HCT116 (cell line): Measurements from ENCODE around the gene DGKG. TPM values are rescaled to one million over a fixed set of nuclear protein-coding genes. Genes with fewer than 3 reads are reported as not detected.

Source experiments
- ATAC-seq: fragments of 200-7000 bp; cut with Tn5 transposase; 2 replicates; pipeline ENCODE4 v1.9.1; 2020; ENCODE audit warnings: mild to moderate bottlenecking, moderate library complexity
- BruUV-seq: library from RNA; stranded (reverse); fragments of 400-500 nt; replicated peaks from 2 replicates; lab custom pipeline; 2021; lab: Mats Ljungman, UMichigan
- CTCF ChIA-PET: fragments of 300-600 bp; sonication (Branson Sonifier 250); formaldehyde crosslinking; loops from one replicate; lab custom pipeline; 2021; ENCODE audit warnings: antibody characterized with exemption; lab: Charles Lee
- POLR2A ChIA-PET: fragments of 300-600, 350-600 bp; sonication (Branson Sonifier 250); formaldehyde crosslinking; loops from one replicate; lab custom pipeline; 2021; ENCODE audit warnings: antibody characterized with exemption; lab: Charles Lee
- RAD21 ChIA-PET, 2 experiments: fragments of 300-600 bp; sonication (Branson Sonifier 250); formaldehyde crosslinking; loops; one replicate each; lab custom pipeline; 2023; ENCODE audit warnings: low total read pairs in 2 of 2; ENCODE audit not compliant: uncharacterized antibody in 2 of 2, unreplicated experiment in 2 of 2, low non-redundant PET in 1 of 2; lab: Charles Lee
- DNase-seq: peaks from one replicate; pipeline ENCODE4 v3.0.0-alpha.2; 2010; ENCODE audit warnings: low read depth, low spot score
- H2AFZ ChIP-seq: fragments of 200-600 bp; shearing (Covaris generic), sonication (generic); 2 replicates; pipeline ENCODE4 v1.6.1; 2017; ENCODE audit warnings: low read depth, mixed run types, mixed read lengths, antibody characterized with exemption, low read length; ENCODE audit not compliant: poor library complexity, severe bottlenecking
- H3K27ac ChIP-seq: 2 replicates; pipeline ENCODE4 v1.5.1; 2012; ENCODE audit warnings: low read depth, low read length
- H3K27me3 ChIP-seq: fragments of 200-600 bp; sonication (generic); 2 replicates; pipeline ENCODE4 v1.6.1; 2016; ENCODE audit warnings: mixed run types, low read length, mixed read lengths; ENCODE audit not compliant: insufficient read depth
- H3K36me3 ChIP-seq, 2 experiments: fragments of 200-500 bp in 1 of 2; fragments of 200-600 bp in 1 of 2; sonication (Bioruptor generic) in 1 of 2; sonication (generic) in 1 of 2; 2 replicates each; pipeline versions ENCODE4 v1.5.1 to v1.6.1; 2014 to 2016; ENCODE audit warnings: low read length in 2 of 2, inconsistent platforms in 1 of 2, mixed read lengths in 1 of 2, mixed run types in 1 of 2; ENCODE audit not compliant: insufficient read depth in 2 of 2, control insufficient read depth in 1 of 2
- H3K4me1 ChIP-seq, 2 experiments: fragments of 200-600 bp in 1 of 2; sonication (generic) in 1 of 2; 2 replicates each; pipeline versions ENCODE4 v1.5.1 to v1.6.1; 2012 to 2017; ENCODE audit warnings: low read length in 2 of 2, inconsistent platforms in 1 of 2, mild to moderate bottlenecking in 1 of 2, mixed read lengths in 1 of 2, mixed run types in 1 of 2, moderate library complexity in 1 of 2; ENCODE audit not compliant: insufficient read depth in 2 of 2, control insufficient read depth in 1 of 2
- H3K4me2 ChIP-seq: fragments of 200-600 bp; sonication (generic); 2 replicates; pipeline ENCODE4 v1.6.1; 2017; ENCODE audit warnings: mixed run types, low read length, mixed read lengths
- H3K4me3 ChIP-seq, 2 experiments: fragments of 200-600 bp in 1 of 2; sonication (generic) in 1 of 2; replicated peaks in 1 of 2; 2 replicates each; pipeline ENCODE4 v1.5.1; 2011 to 2016; ENCODE audit warnings: low read length in 2 of 2, control low read depth in 1 of 2, low read depth in 1 of 2, mild to moderate bottlenecking in 1 of 2, mixed read lengths in 1 of 2, mixed run types in 1 of 2
- H3K79me2 ChIP-seq: fragments of 200-600 bp; sonication (generic); 2 replicates; pipeline ENCODE4 v1.6.1; 2017; ENCODE audit warnings: mild to moderate bottlenecking, mixed run types, low read length, moderate library complexity, mixed read lengths; ENCODE audit not compliant: insufficient read depth
- H3K9ac ChIP-seq: fragments of 200-600 bp; sonication (generic); 2 replicates; pipeline ENCODE4 v1.6.1; 2016; ENCODE audit warnings: low read length, mixed read lengths
- H3K9me2 ChIP-seq: fragments of 200-600 bp; sonication (generic), shearing (Covaris generic); 2 replicates; pipeline ENCODE4 v1.6.1; 2017; ENCODE audit warnings: mixed run types, mild to moderate bottlenecking, moderate library complexity; ENCODE audit not compliant: insufficient read depth
- H3K9me3 ChIP-seq, 2 experiments: fragments of 200-500 bp in 1 of 2; fragments of 200-600 bp in 1 of 2; sonication (Bioruptor generic) in 1 of 2; sonication (generic) in 1 of 2; 2 replicates each; pipeline ENCODE4 v1.6.1; 2014 to 2017; ENCODE audit warnings: low read length in 2 of 2, mixed read lengths in 2 of 2, inconsistent platforms in 1 of 2, low read depth in 1 of 2, mild to moderate bottlenecking in 1 of 2, mixed run types in 1 of 2, moderate library complexity in 1 of 2; ENCODE audit not compliant: control insufficient read depth in 1 of 2, insufficient read depth in 1 of 2
- H4K20me1 ChIP-seq: fragments of 200-600 bp; sonication (generic), shearing (Covaris generic); 2 replicates; pipeline ENCODE4 v1.6.1; 2017; ENCODE audit warnings: mixed run types, mild to moderate bottlenecking, moderate library complexity; ENCODE audit not compliant: insufficient read depth
- ELF1 ChIP-seq: IDR thresholded peaks from 2 replicates; pipeline ENCODE4 v1.6.1; 2012; ENCODE audit warnings: low read depth, borderline replicate concordance
- EZH2 ChIP-seq: fragments of 200-600 bp; sonication (generic); IDR thresholded peaks from 2 replicates; pipeline ENCODE4 v1.6.1; 2017; ENCODE audit warnings: antibody characterized with exemption, mixed run types
- EZH2phosphoT487 ChIP-seq: fragments of 200-600 bp; IDR thresholded peaks from 2 replicates; pipeline ENCODE4 v1.6.1; 2018; ENCODE audit warnings: antibody characterized with exemption, borderline replicate concordance
- JUND ChIP-seq: IDR thresholded peaks from 2 replicates; pipeline ENCODE4 v1.6.1; 2012
- POLR2A ChIP-seq: IDR thresholded peaks from 2 replicates; pipeline ENCODE4 v1.7.0; 2011; ENCODE audit warnings: borderline replicate concordance; ENCODE audit not compliant: insufficient read depth, insufficient read length; ENCODE audit errors: extremely low read depth
- POLR2AphosphoS5 ChIP-seq: IDR thresholded peaks from 2 replicates; pipeline ENCODE4 v1.6.1; 2011; ENCODE audit warnings: mild to moderate bottlenecking, low read depth, low read length, moderate library complexity
- SP1 ChIP-seq: IDR thresholded peaks from 2 replicates; pipeline ENCODE4 v1.6.1; 2012; ENCODE audit warnings: low read depth
- SRF ChIP-seq: IDR thresholded peaks from 2 replicates; pipeline ENCODE4 v1.6.1; 2012; ENCODE audit warnings: low read depth
- TCF7L2 ChIP-seq: IDR thresholded peaks from 2 replicates; pipeline ENCODE4 v1.7.0; 2011; ENCODE audit warnings: borderline replicate concordance, inconsistent platforms; ENCODE audit not compliant: insufficient read depth, insufficient read length; ENCODE audit errors: extremely low read depth
- ZFX ChIP-seq: fragments of 450-650 bp; IDR thresholded peaks from 2 replicates; pipeline ENCODE4 v1.6.1; 2017
- ZNF274 ChIP-seq: fragments of 200-500 bp; sonication (Bioruptor generic); IDR thresholded peaks from 2 replicates; pipeline ENCODE4 v1.6.1; 2014; ENCODE audit warnings: mild to moderate bottlenecking, low read depth, low read length, inconsistent platforms
- intact Hi-C: fragments of 100-400 bp; cut with micrococcal nuclease; formaldehyde crosslinking; loops from 2 replicates; pipeline ENCODE4 v1.10.0; 2022
- total RNA-seq: library from RNA; stranded (reverse); gene quantifications from one replicate; pipeline ENCODE4 v1.2.1, GENCODE V29; 2021; ENCODE audit not compliant: unreplicated experiment
- TF ChIP-seq, protein P1 (sequence below), 3 experiments: fragments of 200-600 bp in 1 of 3; sonication (generic) in 1 of 3; IDR thresholded peaks in 2 of 3; conservative IDR thresholded peaks in 1 of 3; 2 replicates each; pipeline ENCODE4 v1.5.1; 2012 to 2017; ENCODE audit warnings: low read depth in 2 of 3, low read length in 2 of 3, antibody characterized with exemption in 1 of 3, borderline replicate concordance in 1 of 3, control low read depth in 1 of 3, mild to moderate bottlenecking in 1 of 3, mixed read lengths in 1 of 3, mixed run types in 1 of 3, moderate library complexity in 1 of 3; ENCODE audit not compliant: insufficient read depth in 1 of 3
- TF ChIP-seq, protein P2 (sequence below): IDR thresholded peaks from 2 replicates; pipeline ENCODE4 v1.6.1; 2012
- TF ChIP-seq, protein P3 (sequence below): IDR thresholded peaks from 2 replicates; pipeline ENCODE4 v1.6.1; 2012

DGKG gene
- total RNA-seq, 1 experiment from 2014 or later = 4.8 TPM

GRCh38 chr3:186166491-186167288, 195.3 kb downstream of the DGKG start:
- H3K79me2 ChIP-seq = no peaks in the 10 kb centered on the region
- TF ChIP-seq SRF (no peak), EZH2phosphoT487 (no peak), ELF1 (no peak), ZNF274 (no peak), JUND (no peak), ZFX (no peak), POLR2A (no peak), EZH2 (no peak), TCF7L2 (no peak), POLR2AphosphoS5 (no peak), SP1 (no peak)
- TF ChIP-seq, protein P1, sequence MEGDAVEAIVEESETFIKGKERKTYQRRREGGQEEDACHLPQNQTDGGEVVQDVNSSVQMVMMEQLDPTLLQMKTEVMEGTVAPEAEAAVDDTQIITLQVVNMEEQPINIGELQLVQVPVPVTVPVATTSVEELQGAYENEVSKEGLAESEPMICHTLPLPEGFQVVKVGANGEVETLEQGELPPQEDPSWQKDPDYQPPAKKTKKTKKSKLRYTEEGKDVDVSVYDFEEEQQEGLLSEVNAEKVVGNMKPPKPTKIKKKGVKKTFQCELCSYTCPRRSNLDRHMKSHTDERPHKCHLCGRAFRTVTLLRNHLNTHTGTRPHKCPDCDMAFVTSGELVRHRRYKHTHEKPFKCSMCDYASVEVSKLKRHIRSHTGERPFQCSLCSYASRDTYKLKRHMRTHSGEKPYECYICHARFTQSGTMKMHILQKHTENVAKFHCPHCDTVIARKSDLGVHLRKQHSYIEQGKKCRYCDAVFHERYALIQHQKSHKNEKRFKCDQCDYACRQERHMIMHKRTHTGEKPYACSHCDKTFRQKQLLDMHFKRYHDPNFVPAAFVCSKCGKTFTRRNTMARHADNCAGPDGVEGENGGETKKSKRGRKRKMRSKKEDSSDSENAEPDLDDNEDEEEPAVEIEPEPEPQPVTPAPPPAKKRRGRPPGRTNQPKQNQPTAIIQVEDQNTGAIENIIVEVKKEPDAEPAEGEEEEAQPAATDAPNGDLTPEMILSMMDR (IDR thresholded peaks at IDR 0.05 in 2 of 3, conservative IDR thresholded peaks at IDR 0.05 in 1 of 3; ENCODE audit: borderline replicate concordance in 1 of 3, insufficient read depth in 1 of 3, low read depth in 2 of 3, low read length in 2 of 3) = no peak
- TF ChIP-seq, protein P2, sequence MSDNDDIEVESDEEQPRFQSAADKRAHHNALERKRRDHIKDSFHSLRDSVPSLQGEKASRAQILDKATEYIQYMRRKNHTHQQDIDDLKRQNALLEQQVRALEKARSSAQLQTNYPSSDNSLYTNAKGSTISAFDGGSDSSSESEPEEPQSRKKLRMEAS = no peak
- TF ChIP-seq, protein P3, sequence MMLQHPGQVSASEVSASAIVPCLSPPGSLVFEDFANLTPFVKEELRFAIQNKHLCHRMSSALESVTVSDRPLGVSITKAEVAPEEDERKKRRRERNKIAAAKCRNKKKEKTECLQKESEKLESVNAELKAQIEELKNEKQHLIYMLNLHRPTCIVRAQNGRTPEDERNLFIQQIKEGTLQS = no peak
- TF ChIP-seq, all 23 proteins: peak for 0
- BruUV-seq = no TSS peak
- Histone ChIP-seq H3K9ac (no peak overlapping the region), H3K9me3 (no peaks in the 10 kb centered on the region), H3K4me2 (no peak overlapping the region), H3K27ac (no peak overlapping the region), H3K4me1 (no peaks in the 10 kb centered on the region), H3K27me3 (no peaks in the 10 kb centered on the region), H3K9me2 (no peaks in the 10 kb centered on the region), H3K4me3 (no peak overlapping the region), H4K20me1 (no peaks in the 10 kb centered on the region), H3K36me3 (no peaks in the 10 kb centered on the region), H2AFZ (no peak overlapping the region)
- POLR2A ChIA-PET = no interaction called here
- intact Hi-C loops = no loop called here
- DNase-seq (no peak), ATAC-seq (no peak)
- RAD21 ChIA-PET = no interaction called here
- CTCF ChIA-PET = no interaction called here
